HAP-1 (cell line): ENCODE results near the gene ATP4A.

Experiments used
- DNase-seq, 2 experiments: peaks; one replicate each; pipeline ENCODE4 v3.0.0-alpha.2; 2016 to 2020; ENCODE audit warnings: low spot score in 2 of 2
- H3K27me3 ChIP-seq: fragments of 250-450 bp; sonication (Bioruptor Pico); 2 replicates; pipeline ENCODE4 v1.5.1; 2020; ENCODE audit warnings: low read depth, mild to moderate bottlenecking, moderate library complexity
- H3K36me3 ChIP-seq: fragments of 250-450 bp; sonication (Bioruptor Pico); replicated peaks from 2 replicates; pipeline ENCODE4 v1.5.1; 2020; ENCODE audit warnings: mild to moderate bottlenecking
- H3K4me1 ChIP-seq: fragments of 250-450 bp; sonication (Bioruptor Pico); 2 replicates; pipeline ENCODE4 v1.5.1; 2020; ENCODE audit warnings: mild to moderate bottlenecking
- H3K4me3 ChIP-seq: fragments of 250-450 bp; sonication (Bioruptor Pico); 2 replicates; pipeline ENCODE4 v1.5.1; 2020; ENCODE audit warnings: mild to moderate bottlenecking, moderate library complexity
- H3K9me3 ChIP-seq: fragments of 250-450 bp; sonication (Bioruptor Pico); 2 replicates; pipeline ENCODE4 v1.5.1; 2020; ENCODE audit warnings: mild to moderate bottlenecking, moderate library complexity
- in situ Hi-C: fragments of 300-500 bp; cut with MboI; formaldehyde crosslinking; loops from 3 replicates; pipeline ENCODE4 v1.14.3; 2020; ENCODE audit warnings: low sequenced_read_pairs, inconsistent platforms, mixed read lengths

Gene ATP4A

GRCh38 chr19:35549879-35550523, 13.5 kb downstream of the ATP4A start:
- Histone ChIP-seq H3K27me3 (no peaks in the 10 kb centered on the region), H3K36me3 (peaks cover 21% of the 10 kb centered on the region), H3K4me1 (peaks cover 4% of the 10 kb centered on the region), H3K9me3 (no peaks in the 10 kb centered on the region; the same call in 1 of the 2 replicates), H3K4me3 (no peak overlapping the region)
- in situ Hi-C loops: loop anchor here (5.0 kb wide), 1 partner anchor 167 kb away; the partner anchor contains the start of gene KMT2B
- no peak for DNase-seq

- Histone ChIP-seq H3K36me3 (peaks cover 21% of the 10 kb centered on the region), H3K27me3 (no peaks in the 10 kb centered on the region), H3K4me3 (no peak overlapping the region), H3K4me1 (peaks cover 7% of the 10 kb centered on the region), H3K9me3 (no peaks in the 10 kb centered on the region; the same call in 1 of the 2 replicates)
- peak; percentile 64 to 80 for DNase-seq
- in situ Hi-C loops: loop anchor here (5.0 kb wide), 1 partner anchor 168 kb away; the partner anchor contains the start of gene KMT2B
Measured at GRCh38 chr19:35549174-35549788, 14.2 kb downstream of the ATP4A start.

GRCh38 chr19:35546532-35546931, 16.9 kb downstream of the ATP4A start:
- Histone ChIP-seq H3K4me1 (peaks cover 9% of the 10 kb centered on the region), H3K4me3 (peak overlapping the region; percentile 97), H3K27me3 (no peaks in the 10 kb centered on the region), H3K36me3 (peaks cover 41% of the 10 kb centered on the region), H3K9me3 (no peaks in the 10 kb centered on the region; the same call in 1 of the 2 replicates)
- DNase-seq: no peak
- in situ Hi-C loops: loop anchor here (5.0 kb wide), 1 partner anchor 171 kb away; the partner anchor contains the start of gene KMT2B

- no peaks in the 10 kb centered on the region; the same call in 1 of the 2 replicates for H3K9me3 ChIP-seq
- no peaks in the 10 kb centered on the region for H3K27me3 ChIP-seq
- peak overlapping the region; percentile 97 for H3K4me3 ChIP-seq
- in situ Hi-C loops: loop anchor here (5.0 kb wide), 1 partner anchor 171 kb away; the partner anchor contains the start of gene KMT2B
- peaks cover 9% of the 10 kb centered on the region for H3K4me1 ChIP-seq
- peak; percentile 21 to 76 for DNase-seq
- H3K36me3 ChIP-seq: peaks cover 46% of the 10 kb centered on the region
Measured at GRCh38 chr19:35545855-35546381, 17.5 kb downstream of the ATP4A start.

GRCh38 chr19:35545001-35545854, 18.2 kb downstream of the ATP4A start, which contains the start of gene TMEM147:
Gene TMEM147 (plus strand): TSS chr19:35545626. CDS start chr19:35545740, 114 bp downstream.
- Histone ChIP-seq H3K36me3 (peaks cover 46% of the 10 kb centered on the region), H3K9me3 (no peaks in the 10 kb centered on the region; the same call in 1 of the 2 replicates), H3K4me3 (peak within 1 kb of the TSS; percentile 97), H3K4me1 (peaks cover 9% of the 10 kb centered on the region), H3K27me3 (no peaks in the 10 kb centered on the region)
- in situ Hi-C loops: loop anchor here (5.0 kb wide), 1 partner anchor 172 kb away; the partner anchor contains the start of gene KMT2B
- DNase-seq: peak; percentile 84 to 95

GRCh38 chr19:35544110-35544802, 19.2 kb downstream of the ATP4A start:
- Histone ChIP-seq H3K4me1 (peaks cover 9% of the 10 kb centered on the region), H3K27me3 (no peaks in the 10 kb centered on the region), H3K36me3 (peaks cover 49% of the 10 kb centered on the region), H3K9me3 (no peaks in the 10 kb centered on the region; the same call in 1 of the 2 replicates), H3K4me3 (peak overlapping the region; percentile 97)
- no peak for DNase-seq
- in situ Hi-C loops: no loop called here

- Histone ChIP-seq H3K4me1 (peaks cover 9% of the 10 kb centered on the region), H3K4me3 (peak overlapping the region; percentile 97; the same call in 1 of the 2 replicates), H3K36me3 (peaks cover 42% of the 10 kb centered on the region), H3K27me3 (no peaks in the 10 kb centered on the region), H3K9me3 (no peaks in the 10 kb centered on the region; the same call in 1 of the 2 replicates)
- in situ Hi-C loops: no loop called here
- DNase-seq: no peak
Measured at GRCh38 chr19:35543280-35544109, 20.0 kb downstream of the ATP4A start.

GRCh38 chr19:35542209-35542608, 21.2 kb downstream of the ATP4A start:
- no peak for DNase-seq
- Histone ChIP-seq H3K36me3 (peaks cover 37% of the 10 kb centered on the region), H3K27me3 (no peaks in the 10 kb centered on the region), H3K4me3 (no peak overlapping the region), H3K9me3 (no peaks in the 10 kb centered on the region; the same call in 1 of the 2 replicates), H3K4me1 (peaks cover 9% of the 10 kb centered on the region)
- in situ Hi-C loops: no loop called here

- in situ Hi-C loops: no loop called here
- Histone ChIP-seq H3K4me3 (no peak overlapping the region), H3K36me3 (peaks cover 31% of the 10 kb centered on the region), H3K4me1 (peaks cover 5% of the 10 kb centered on the region), H3K27me3 (no peaks in the 10 kb centered on the region), H3K9me3 (no peaks in the 10 kb centered on the region; the same call in 1 of the 2 replicates)
- no peak for DNase-seq
Measured at GRCh38 chr19:35540356-35540927, 23.0 kb downstream of the ATP4A start.

- no peaks in the 10 kb centered on the region for H3K9me3 ChIP-seq
- H3K36me3 ChIP-seq: peaks cover 28% of the 10 kb centered on the region
- no peak overlapping the region for H3K4me3 ChIP-seq
- in situ Hi-C loops: no loop called here
- DNase-seq: no peak
- no peaks in the 10 kb centered on the region for H3K27me3 ChIP-seq
- H3K4me1 ChIP-seq: peaks cover 5% of the 10 kb centered on the region
Measured at GRCh38 chr19:35539850-35540249, 23.6 kb downstream of the ATP4A start.

- H3K9me3 ChIP-seq: no peaks in the 10 kb centered on the region
- H3K36me3 ChIP-seq: peaks cover 28% of the 10 kb centered on the region
- in situ Hi-C loops: no loop called here
- H3K4me1 ChIP-seq: peaks cover 2% of the 10 kb centered on the region
- H3K4me3 ChIP-seq: no peak overlapping the region
- H3K27me3 ChIP-seq: no peaks in the 10 kb centered on the region
- DNase-seq: no peak
Measured at GRCh38 chr19:35539314-35539713, 24.1 kb downstream of the ATP4A start.
